ENCODE results near the gene BLMH.

DNA sequence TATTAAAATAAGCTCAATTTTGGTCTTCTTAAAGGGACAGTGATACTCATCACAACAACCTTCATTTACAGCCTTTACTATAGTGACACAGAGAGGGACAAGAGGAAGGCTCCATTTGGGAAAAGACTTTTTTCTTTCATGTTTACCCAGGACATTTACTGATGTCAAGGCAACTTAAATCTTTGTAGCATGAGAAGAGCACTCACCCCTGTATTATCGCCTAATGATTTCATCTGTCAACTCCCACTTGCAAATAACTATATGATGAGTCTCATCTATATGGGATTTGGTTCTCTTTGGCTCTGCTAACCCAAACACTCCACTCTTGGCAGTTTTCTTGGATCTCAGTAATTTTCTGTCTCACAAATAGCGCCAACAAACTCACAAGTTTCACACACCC is 24.1 kb downstream of the BLMH start:
- no peak for TF ChIP-seq HDGF (IDR thresholded peaks at IDR 0.05; ENCODE audit: borderline replicate concordance)
- TF ChIP-seq SP1 (IDR thresholded peaks at IDR 0.05): no peak
- TF ChIP-seq ARNT (IDR thresholded peaks at IDR 0.05): no peak
- TF ChIP-seq SUZ12 (IDR thresholded peaks at IDR 0.05): no peak
- TF ChIP-seq FOXA1 (IDR thresholded peaks at IDR 0.05): no peak
- no peak for TF ChIP-seq TARDBP (IDR thresholded peaks at IDR 0.05)
